Measurements from ENCODE around the gene WDR36.

GRCh38 chr5:111127453-111128195 lies 35.5 kb downstream of the WDR36 start:
- TF ChIP-seq, protein P1, sequence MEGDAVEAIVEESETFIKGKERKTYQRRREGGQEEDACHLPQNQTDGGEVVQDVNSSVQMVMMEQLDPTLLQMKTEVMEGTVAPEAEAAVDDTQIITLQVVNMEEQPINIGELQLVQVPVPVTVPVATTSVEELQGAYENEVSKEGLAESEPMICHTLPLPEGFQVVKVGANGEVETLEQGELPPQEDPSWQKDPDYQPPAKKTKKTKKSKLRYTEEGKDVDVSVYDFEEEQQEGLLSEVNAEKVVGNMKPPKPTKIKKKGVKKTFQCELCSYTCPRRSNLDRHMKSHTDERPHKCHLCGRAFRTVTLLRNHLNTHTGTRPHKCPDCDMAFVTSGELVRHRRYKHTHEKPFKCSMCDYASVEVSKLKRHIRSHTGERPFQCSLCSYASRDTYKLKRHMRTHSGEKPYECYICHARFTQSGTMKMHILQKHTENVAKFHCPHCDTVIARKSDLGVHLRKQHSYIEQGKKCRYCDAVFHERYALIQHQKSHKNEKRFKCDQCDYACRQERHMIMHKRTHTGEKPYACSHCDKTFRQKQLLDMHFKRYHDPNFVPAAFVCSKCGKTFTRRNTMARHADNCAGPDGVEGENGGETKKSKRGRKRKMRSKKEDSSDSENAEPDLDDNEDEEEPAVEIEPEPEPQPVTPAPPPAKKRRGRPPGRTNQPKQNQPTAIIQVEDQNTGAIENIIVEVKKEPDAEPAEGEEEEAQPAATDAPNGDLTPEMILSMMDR (IDR thresholded peaks at IDR 0.05) = no peak
- TF ChIP-seq KDM1A (IDR thresholded peaks at IDR 0.05; ENCODE audit: low read depth) (no peak), MYC (IDR thresholded peaks at IDR 0.05; ENCODE audit: borderline replicate concordance, low read length) (no peak), HMGXB4 (CRISPR knock-in tag; IDR thresholded peaks at IDR 0.05; ENCODE audit: borderline replicate concordance) (no peak)
- TF ChIP-seq, protein P2, sequence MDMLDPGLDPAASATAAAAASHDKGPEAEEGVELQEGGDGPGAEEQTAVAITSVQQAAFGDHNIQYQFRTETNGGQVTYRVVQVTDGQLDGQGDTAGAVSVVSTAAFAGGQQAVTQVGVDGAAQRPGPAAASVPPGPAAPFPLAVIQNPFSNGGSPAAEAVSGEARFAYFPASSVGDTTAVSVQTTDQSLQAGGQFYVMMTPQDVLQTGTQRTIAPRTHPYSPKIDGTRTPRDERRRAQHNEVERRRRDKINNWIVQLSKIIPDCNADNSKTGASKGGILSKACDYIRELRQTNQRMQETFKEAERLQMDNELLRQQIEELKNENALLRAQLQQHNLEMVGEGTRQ (IDR thresholded peaks at IDR 0.05) = no peak
